Measurements from ENCODE around the gene MPL.
A peak's percentile ranks its signal among the peaks of the same experiment; 100 is the strongest.
"Not testable (repeated sequence)": the region's sequence is repeated elsewhere in the genome, so short reads cannot be mapped to it uniquely, and the experiment has no call there.

Gene MPL

DNA sequence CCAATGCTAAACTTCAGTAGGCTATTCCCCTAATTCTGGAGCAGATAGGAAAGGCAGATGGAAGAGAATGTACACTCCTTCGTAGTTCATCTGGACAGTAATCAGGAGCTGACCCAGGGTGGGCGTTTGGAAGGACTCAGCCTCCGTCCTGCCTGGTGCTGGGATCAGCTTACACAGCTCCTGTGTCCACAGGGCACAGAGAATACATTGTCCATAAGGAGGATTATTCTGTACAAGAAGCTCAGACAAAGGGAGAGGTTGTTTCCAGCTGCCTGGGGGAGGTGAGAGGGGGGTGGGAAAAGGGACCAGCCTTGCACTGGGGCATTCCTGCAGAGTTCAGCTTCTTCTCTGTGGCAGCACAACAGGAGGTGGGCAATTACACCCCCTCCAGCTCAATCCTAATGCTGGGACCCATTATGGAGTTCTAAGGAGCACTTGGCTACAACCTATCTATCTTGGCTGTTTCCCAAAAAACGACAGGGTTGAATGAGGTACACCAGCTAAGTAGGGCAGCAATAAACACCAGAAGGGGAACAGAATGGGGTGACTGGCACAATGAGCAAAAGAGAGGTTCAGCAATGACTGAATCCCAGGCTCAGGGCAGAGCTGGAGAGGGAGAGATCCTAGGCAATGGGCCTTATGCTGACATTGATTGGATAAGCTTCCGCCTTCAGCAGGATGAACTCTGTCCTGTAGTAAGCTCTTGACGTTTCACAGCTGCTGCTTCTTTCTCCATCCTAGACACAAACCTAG lies 44.6 kb downstream of the MPL start:
- DNase-seq: no peak

GRCh38 chr1:43383449-43383848 lies 45.8 kb downstream of the MPL start:
- DNase-seq: no peak

DNA sequence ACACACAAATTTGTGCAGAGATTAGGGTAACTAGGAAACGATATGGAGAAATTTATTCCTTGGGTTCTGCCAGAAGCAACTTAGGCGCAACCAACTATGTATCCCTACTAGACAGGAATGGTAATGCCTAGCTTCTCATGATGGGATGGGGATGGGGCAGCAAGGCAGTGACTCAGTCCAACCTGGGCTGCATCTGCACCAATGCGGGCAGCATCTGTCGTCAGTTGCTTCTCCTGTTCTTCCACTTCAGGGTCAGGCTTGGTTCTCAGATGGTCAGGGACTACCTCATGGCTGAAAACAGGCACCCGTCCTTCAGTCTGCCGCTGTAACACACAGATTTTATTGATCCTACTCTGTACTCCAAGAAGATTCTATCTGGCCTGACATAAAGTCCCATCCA lies 49.1 kb downstream of the MPL start:
- no peak for DNase-seq

- no peak for DNase-seq
These were observed 50.5 kb downstream of the MPL start for GRCh38 chr1:43387976-43388599.

DNA sequence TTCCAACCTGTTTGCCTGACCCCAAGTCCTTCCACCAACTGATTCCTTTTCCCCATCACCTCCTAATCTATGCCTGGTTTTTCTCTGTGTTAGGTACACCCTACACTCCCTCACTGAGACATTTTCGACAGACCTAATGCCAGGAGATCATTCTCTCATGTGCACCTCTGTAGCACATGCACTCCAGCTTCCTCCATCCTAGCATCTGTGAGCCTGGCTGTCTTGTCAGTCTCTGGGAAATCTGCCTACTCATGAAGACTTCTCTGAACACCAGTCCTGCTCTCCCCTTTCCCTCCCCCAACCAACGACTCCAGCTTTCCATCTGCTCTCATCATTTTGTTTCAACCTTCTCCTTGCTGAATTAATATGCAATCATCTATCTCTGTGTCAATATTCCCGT lies 51.0 kb downstream of the MPL start:
- DNase-seq: no peak

DNA sequence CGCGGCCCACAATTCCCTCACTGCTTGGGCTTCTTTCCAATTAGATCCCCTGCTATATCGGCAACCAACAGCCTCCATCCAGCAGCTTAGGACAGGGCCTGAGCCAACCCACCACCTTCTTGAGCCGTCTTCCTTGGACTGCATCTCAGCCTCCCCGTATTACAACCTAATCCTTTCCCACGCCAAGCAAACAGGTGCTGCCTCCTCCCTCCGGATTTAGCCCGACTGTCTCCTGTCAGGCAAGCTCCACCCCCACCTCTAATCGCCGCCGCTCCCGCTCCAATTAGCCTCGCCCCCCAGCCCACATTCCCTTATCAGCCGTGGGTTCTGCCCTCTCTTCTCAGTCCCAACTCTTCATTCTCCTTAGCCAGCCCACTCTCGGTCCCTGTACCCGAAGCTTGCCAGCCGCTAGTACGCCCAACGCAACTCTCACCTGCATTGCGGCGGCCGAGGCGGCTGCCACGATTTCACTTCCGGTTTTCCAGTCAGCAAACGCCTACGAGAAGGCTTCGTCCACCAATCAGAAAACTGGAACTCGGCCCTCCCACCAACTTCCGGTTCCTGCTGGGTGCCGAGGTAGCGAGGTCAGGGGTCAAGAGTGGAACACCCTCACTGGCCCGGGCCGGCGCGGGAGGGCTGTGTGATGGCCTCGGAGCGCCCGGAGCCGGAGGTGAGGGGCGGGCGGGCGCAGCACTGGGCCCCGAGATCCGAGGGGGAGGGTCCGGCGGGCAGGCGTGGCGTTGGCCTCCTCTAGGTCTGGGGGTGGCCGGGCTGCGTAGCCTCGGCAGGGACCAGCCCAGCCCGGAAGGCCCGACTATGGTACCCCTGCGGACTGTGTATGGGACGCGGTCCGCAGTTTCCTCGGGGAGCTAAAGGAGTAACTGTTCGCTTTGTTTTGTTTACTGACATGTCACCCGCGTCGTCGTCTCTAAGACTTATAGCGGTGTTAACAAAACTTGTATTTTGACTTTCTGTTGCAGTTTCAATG lies 52.0 kb downstream of the MPL start, which contains the start of the genes MED8 and SZT2:
MED8 (minus strand) TSS at position 475 of the 988 bp plus-strand sequence; CDS start at position 439, 36 bp downstream.
SZT2 (plus strand) TSS at position 574 of the 988 bp plus-strand sequence; CDS start at position 644, 70 bp downstream.
- peak; percentile 97 for DNase-seq

DNA sequence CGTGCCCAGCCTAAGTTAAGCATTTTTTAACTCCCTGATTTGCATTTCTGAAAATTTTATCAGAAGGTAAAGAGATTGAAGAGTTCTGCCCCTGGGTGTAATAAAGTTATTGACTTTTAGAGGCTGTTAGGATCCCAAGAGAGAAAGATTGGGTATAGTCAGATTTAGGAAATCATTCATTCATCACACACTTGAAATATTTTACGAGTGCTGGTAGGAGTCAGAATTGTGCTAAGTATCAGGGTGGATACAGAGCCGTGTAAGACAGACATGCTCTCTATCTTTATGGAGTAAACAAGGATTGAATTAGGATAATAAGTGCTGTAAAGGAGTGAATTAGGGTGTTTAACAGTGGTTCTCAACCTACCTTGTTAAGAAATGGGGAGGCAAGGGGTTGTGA lies 55.1 kb downstream of the MPL start:
- no peak for DNase-seq

DNA sequence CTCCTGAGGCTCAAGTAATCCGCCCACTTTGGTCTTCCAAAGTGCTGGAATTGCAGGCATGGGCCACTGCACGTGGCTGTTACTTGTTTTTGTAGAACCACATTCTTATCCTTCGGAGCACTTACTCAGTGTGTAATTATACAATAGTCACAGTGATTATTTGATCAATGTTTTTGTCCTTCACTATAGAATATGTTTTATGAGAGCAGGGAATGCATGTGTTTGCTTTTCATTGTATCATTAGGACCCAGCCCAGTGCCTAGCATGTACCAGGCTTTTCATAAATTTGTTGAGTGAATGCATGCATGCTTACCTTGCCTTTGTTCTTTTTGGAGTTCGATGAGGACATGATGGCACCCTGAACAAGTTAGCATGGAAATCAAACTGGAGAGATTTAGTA lies 57.9 kb downstream of the MPL start:
- DNase-seq: no peak

DNA sequence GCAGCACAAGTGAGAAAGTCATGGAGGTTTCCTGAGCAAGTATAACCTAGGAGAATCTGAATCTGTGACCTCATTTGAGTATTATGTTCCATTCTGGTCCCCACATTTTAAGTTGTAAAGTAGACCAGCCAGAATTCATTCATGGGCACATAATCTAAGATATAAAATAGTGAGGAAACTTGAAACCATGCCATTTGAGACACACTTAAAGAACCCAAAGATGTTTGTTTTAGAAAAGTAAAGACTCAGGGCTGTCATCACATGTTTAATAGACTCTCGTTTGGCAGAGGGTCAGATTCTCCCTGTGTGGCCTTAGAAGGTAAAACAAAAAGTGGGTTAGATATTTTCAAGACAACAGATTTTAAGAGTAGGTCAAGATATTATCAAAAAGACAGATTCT lies 58.4 kb downstream of the MPL start:
- DNase-seq: no peak

DNA sequence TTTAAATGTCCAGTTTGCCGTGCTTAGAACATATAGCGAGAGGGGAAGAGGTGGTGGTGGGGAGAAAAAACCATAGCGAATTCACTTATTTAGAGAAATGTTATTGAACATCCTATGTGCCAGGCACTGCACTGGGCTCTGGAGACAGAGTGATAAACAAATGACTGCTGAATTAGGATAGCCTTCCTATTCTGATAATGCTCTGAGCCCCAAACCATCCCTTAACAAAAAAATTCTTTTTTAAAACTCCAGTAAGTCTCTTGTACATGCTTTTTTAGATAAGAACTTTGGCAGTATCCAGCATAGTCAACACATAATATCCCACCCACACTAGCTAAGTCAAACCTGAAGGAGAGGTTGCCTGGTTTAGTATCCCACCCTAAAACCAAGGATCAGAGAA lies 60.6 kb downstream of the MPL start:
- no peak for DNase-seq

DNA sequence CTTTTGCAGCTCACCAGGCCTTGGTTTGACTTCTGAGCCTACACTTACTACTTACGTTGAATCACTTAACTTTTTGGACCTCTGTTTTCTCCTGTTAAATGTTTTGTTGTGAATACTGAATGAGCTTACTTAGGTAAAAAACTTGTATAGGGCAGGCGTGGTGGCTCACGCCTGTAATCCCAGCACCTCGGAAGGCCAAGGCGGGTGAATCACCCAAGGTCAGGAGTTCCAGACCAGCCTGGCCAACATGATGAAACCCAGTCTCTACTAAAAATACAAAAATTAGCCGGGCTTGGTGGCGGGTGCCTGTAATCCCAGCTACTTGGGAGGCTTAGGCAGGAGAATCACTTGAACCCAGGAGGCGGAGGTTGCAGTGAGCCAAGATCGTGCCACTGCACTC lies 62.8 kb downstream of the MPL start:
- DNase-seq: not testable (repeated sequence)

DNA sequence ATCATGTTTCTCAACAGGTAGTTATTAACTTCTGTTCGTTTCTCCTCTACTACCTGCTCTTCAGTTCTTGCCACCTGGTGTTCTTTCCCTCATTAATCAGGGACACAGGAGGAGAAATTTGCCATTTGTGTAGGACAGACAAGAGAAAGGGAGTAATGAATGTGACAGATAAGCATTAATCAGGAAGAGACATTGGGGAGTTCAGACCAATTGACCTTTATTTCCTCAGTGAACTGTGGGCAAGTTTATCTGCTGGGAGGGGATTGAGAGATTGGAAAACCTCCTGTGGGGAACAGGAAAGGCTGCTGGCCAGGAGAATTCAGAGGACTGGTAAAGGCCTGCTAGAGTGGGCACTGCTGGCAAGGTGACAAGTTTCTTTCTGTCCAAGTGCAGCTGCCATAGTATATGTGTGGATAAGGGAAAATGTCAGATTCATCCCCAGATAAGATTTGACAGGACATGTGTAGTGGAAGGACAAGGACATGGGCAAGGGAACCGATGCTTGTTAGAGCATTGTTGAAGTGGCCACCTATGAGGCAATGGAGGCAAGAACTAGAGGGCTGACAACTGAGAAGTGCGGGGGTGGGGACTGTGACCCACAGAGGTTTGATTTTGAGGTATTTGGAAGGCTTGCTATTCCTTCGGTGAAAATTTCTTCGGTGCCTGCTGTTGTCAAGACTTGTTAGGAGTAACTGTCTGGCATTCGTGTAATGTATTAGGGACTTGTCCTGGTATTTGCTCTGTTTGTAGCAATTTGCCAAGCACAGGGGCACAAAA lies 64.7 kb downstream of the MPL start:
- no peak for DNase-seq

Data from femur (tissue), 1 donor.